Measurements from ENCODE around the gene CMSS1.
"Not testable (repeated sequence)": the region's sequence is repeated elsewhere in the genome, so short reads cannot be mapped to it uniquely, and the experiment has no call there.

CMSS1 gene

GRCh38 chr3:99833617-99834205, 16.0 kb downstream of the CMSS1 start:
- ChIA-PET CTCF (interaction anchor here (0.6 to 2.7 kb wide), 11 partner anchors 10 to 884 kb away, joined by 3 to 16 read pairs (median 5); no protein-coding TSS in a partner anchor), POLR2A (no interaction called here)
- Histone ChIP-seq H3K27me3 (replicated peaks in 2 of 5; ENCODE audit: control insufficient read depth in 4 of 5, insufficient read depth in 5 of 5, low read length in 4 of 5) (no peaks in the 10 kb centered on the region), H3K36me3 (ENCODE audit: control insufficient read depth in 4 of 4, insufficient read depth in 4 of 4, low read length in 3 of 4) (no peaks in the 10 kb centered on the region), H3K27ac (ENCODE audit: insufficient read depth in 1 of 2, low read depth in 1 of 2, low read length in 2 of 2, poor library complexity in 1 of 2, severe bottlenecking in 2 of 2) (no peak overlapping the region), H3K9me3 (ENCODE audit: control extremely low read depth in 1 of 5, control insufficient read depth in 4 of 5, insufficient read depth in 2 of 5, low read depth in 1 of 5, low read length in 4 of 5) (no peaks in the 10 kb centered on the region), H3K4me1 (ENCODE audit: control extremely low read depth in 1 of 4, control insufficient read depth in 4 of 4, insufficient read depth in 4 of 4, low read length in 3 of 4) (no peaks in the 10 kb centered on the region), H3K4me3 (ENCODE audit: control insufficient read depth in 1 of 7, extremely low read depth in 1 of 7, insufficient read depth in 4 of 7, low read depth in 2 of 7, low read length in 6 of 7) (no peak overlapping the region)
- 60% methylated on average over 2 of the region's 4 CpGs for WGBS (ENCODE audit: insufficient coverage)
- DNase-seq: no peak

- Histone ChIP-seq H3K4me3 (ENCODE audit: control insufficient read depth in 1 of 7, extremely low read depth in 1 of 7, insufficient read depth in 4 of 7, low read depth in 2 of 7, low read length in 6 of 7) (no peak overlapping the region), H3K27ac (ENCODE audit: insufficient read depth in 1 of 2, low read depth in 1 of 2, low read length in 2 of 2, poor library complexity in 1 of 2, severe bottlenecking in 2 of 2) (no peak overlapping the region), H3K36me3 (ENCODE audit: control insufficient read depth in 4 of 4, insufficient read depth in 4 of 4, low read length in 3 of 4) (no peaks in the 10 kb centered on the region), H3K4me1 (ENCODE audit: control extremely low read depth in 1 of 4, control insufficient read depth in 4 of 4, insufficient read depth in 4 of 4, low read length in 3 of 4) (no peaks in the 10 kb centered on the region), H3K9me3 (ENCODE audit: control extremely low read depth in 1 of 5, control insufficient read depth in 4 of 5, insufficient read depth in 2 of 5, low read depth in 1 of 5, low read length in 4 of 5) (no peaks in the 10 kb centered on the region), H3K27me3 (replicated peaks in 2 of 5; ENCODE audit: control insufficient read depth in 4 of 5, insufficient read depth in 5 of 5, low read length in 4 of 5) (no peaks in the 10 kb centered on the region)
- ChIA-PET CTCF (interaction anchor here (0.8 to 2.7 kb wide), 10 partner anchors 9 to 448 kb away, joined by 3 to 16 read pairs (median 5); no protein-coding TSS in a partner anchor), POLR2A (interaction anchor here (0.6 kb wide), 1 partner anchor 1834 kb away, joined by 4 read pairs; no protein-coding TSS in a partner anchor)
- WGBS (ENCODE audit: insufficient coverage): 100% methylated on average over 1 of the region's 2 CpGs
- DNase-seq: no peak
Measured at GRCh38 chr3:99834211-99834957, 16.7 kb downstream of the CMSS1 start.

- 100% methylated on average over 1 of the region's 3 CpGs for WGBS (ENCODE audit: insufficient coverage)
Measured at GRCh38 chr3:99836681-99837080, 19.0 kb downstream of the CMSS1 start.

GRCh38 chr3:99837715-99838114, 20.1 kb downstream of the CMSS1 start:
- Histone ChIP-seq H3K36me3 (ENCODE audit: control insufficient read depth in 4 of 4, insufficient read depth in 4 of 4, low read length in 3 of 4) (no peaks in the 10 kb centered on the region), H3K4me3 (ENCODE audit: control insufficient read depth in 1 of 7, extremely low read depth in 1 of 7, insufficient read depth in 4 of 7, low read depth in 2 of 7, low read length in 6 of 7) (no peak overlapping the region), H3K27ac (ENCODE audit: insufficient read depth in 1 of 2, low read depth in 1 of 2, low read length in 2 of 2, poor library complexity in 1 of 2, severe bottlenecking in 2 of 2) (no peak overlapping the region), H3K9me3 (ENCODE audit: control extremely low read depth in 1 of 5, control insufficient read depth in 4 of 5, insufficient read depth in 2 of 5, low read depth in 1 of 5, low read length in 4 of 5) (no peaks in the 10 kb centered on the region), H3K4me1 (ENCODE audit: control extremely low read depth in 1 of 4, control insufficient read depth in 4 of 4, insufficient read depth in 4 of 4, low read length in 3 of 4) (no peaks in the 10 kb centered on the region), H3K27me3 (replicated peaks in 2 of 5; ENCODE audit: control insufficient read depth in 4 of 5, insufficient read depth in 5 of 5, low read length in 4 of 5) (no peaks in the 10 kb centered on the region)
- WGBS (ENCODE audit: insufficient coverage): 100% methylated on average over 1 of the region's 1 CpG
- no peak for DNase-seq
- ChIA-PET POLR2A (interaction anchor here (0.6 kb wide), 1 partner anchor 33 kb away, joined by 6 read pairs; no protein-coding TSS in a partner anchor), CTCF (interaction anchor here (1.2 to 1.8 kb wide), 3 partner anchors 14 to 418 kb away, joined by 4 to 6 read pairs (median 4); no protein-coding TSS in a partner anchor)

More at GRCh38 chr3:99836681-99837080, 19.0 kb downstream of the CMSS1 start:
- Histone ChIP-seq H3K9me3 (ENCODE audit: control extremely low read depth in 1 of 5, control insufficient read depth in 4 of 5, insufficient read depth in 2 of 5, low read depth in 1 of 5, low read length in 4 of 5) (no peaks in the 10 kb centered on the region), H3K4me1 (ENCODE audit: control extremely low read depth in 1 of 4, control insufficient read depth in 4 of 4, insufficient read depth in 4 of 4, low read length in 3 of 4) (no peaks in the 10 kb centered on the region), H3K4me3 (ENCODE audit: control insufficient read depth in 1 of 7, extremely low read depth in 1 of 7, insufficient read depth in 4 of 7, low read depth in 2 of 7, low read length in 6 of 7) (no peak overlapping the region), H3K27ac (ENCODE audit: insufficient read depth in 1 of 2, low read depth in 1 of 2, low read length in 2 of 2, poor library complexity in 1 of 2, severe bottlenecking in 2 of 2) (no peak overlapping the region), H3K36me3 (ENCODE audit: control insufficient read depth in 4 of 4, insufficient read depth in 4 of 4, low read length in 3 of 4) (no peaks in the 10 kb centered on the region), H3K27me3 (replicated peaks in 2 of 5; ENCODE audit: control insufficient read depth in 4 of 5, insufficient read depth in 5 of 5, low read length in 4 of 5) (no peaks in the 10 kb centered on the region)
- DNase-seq: no peak
- ChIA-PET CTCF (interaction anchor here (1.5 kb wide), 1 partner anchor 418 kb away, joined by 4 read pairs; no protein-coding TSS in a partner anchor), POLR2A (no interaction called here)

GRCh38 chr3:99838755-99839154, 21.1 kb downstream of the CMSS1 start:
- Histone ChIP-seq H3K27ac (ENCODE audit: insufficient read depth in 1 of 2, low read depth in 1 of 2, low read length in 2 of 2, poor library complexity in 1 of 2, severe bottlenecking in 2 of 2) (no peak overlapping the region), H3K27me3 (replicated peaks in 2 of 5; ENCODE audit: control insufficient read depth in 4 of 5, insufficient read depth in 5 of 5, low read length in 4 of 5) (no peaks in the 10 kb centered on the region), H3K9me3 (ENCODE audit: control extremely low read depth in 1 of 5, control insufficient read depth in 4 of 5, insufficient read depth in 2 of 5, low read depth in 1 of 5, low read length in 4 of 5) (no peaks in the 10 kb centered on the region), H3K4me1 (ENCODE audit: control extremely low read depth in 1 of 4, control insufficient read depth in 4 of 4, insufficient read depth in 4 of 4, low read length in 3 of 4) (peaks cover 0 to 4% (median 0%) of the 10 kb centered on the region in 4 experiments), H3K36me3 (ENCODE audit: control insufficient read depth in 4 of 4, insufficient read depth in 4 of 4, low read length in 3 of 4) (no peaks in the 10 kb centered on the region), H3K4me3 (ENCODE audit: control insufficient read depth in 1 of 7, extremely low read depth in 1 of 7, insufficient read depth in 4 of 7, low read depth in 2 of 7, low read length in 6 of 7) (no peak overlapping the region)
- no peak for DNase-seq
- POLR2A ChIA-PET: interaction anchor here (0.7 kb wide), 1 partner anchor 531 kb away, joined by 5 read pairs; no protein-coding TSS in a partner anchor
- CTCF ChIA-PET: interaction anchor here (0.9 to 1.8 kb wide), 5 partner anchors 10 to 418 kb away, joined by 3 to 6 read pairs (median 3); no protein-coding TSS in a partner anchor

- H3K27ac ChIP-seq (ENCODE audit: insufficient read depth in 1 of 2, low read depth in 1 of 2, low read length in 2 of 2, poor library complexity in 1 of 2, severe bottlenecking in 2 of 2): no peak overlapping the region
- no peaks in the 10 kb centered on the region for H3K27me3 ChIP-seq (replicated peaks in 2 of 5; ENCODE audit: control insufficient read depth in 4 of 5, insufficient read depth in 5 of 5, low read length in 4 of 5)
- peaks cover 0 to 11% (median 0%) of the 10 kb centered on the region in 4 experiments for H3K4me1 ChIP-seq (ENCODE audit: control extremely low read depth in 1 of 4, control insufficient read depth in 4 of 4, insufficient read depth in 4 of 4, low read length in 3 of 4)
- ChIA-PET CTCF (interaction anchor here (0.7 to 1.7 kb wide), 5 partner anchors 10 to 466 kb away, joined by 3 to 4 read pairs (median 3); no protein-coding TSS in a partner anchor), POLR2A (interaction anchor here (0.7 kb wide), 1 partner anchor 530 kb away, joined by 5 read pairs; no protein-coding TSS in a partner anchor)
- no peak overlapping the region for H3K4me3 ChIP-seq (ENCODE audit: control insufficient read depth in 1 of 7, extremely low read depth in 1 of 7, insufficient read depth in 4 of 7, low read depth in 2 of 7, low read length in 6 of 7)
- WGBS (ENCODE audit: insufficient coverage): no CpG with 5 or more reads among the region's 1 CpG
- H3K9me3 ChIP-seq (ENCODE audit: control extremely low read depth in 1 of 5, control insufficient read depth in 4 of 5, insufficient read depth in 2 of 5, low read depth in 1 of 5, low read length in 4 of 5): no peaks in the 10 kb centered on the region
- H3K36me3 ChIP-seq (ENCODE audit: control insufficient read depth in 4 of 4, insufficient read depth in 4 of 4, low read length in 3 of 4): no peaks in the 10 kb centered on the region
- no peak for DNase-seq
Measured at GRCh38 chr3:99839613-99840012, 22.0 kb downstream of the CMSS1 start.

GRCh38 chr3:99841949-99842348, 24.3 kb downstream of the CMSS1 start:
- DNase-seq; H3K27me3 ChIP-seq (replicated peaks in 2 of 5; ENCODE audit: control insufficient read depth in 4 of 5, insufficient read depth in 5 of 5, low read length in 4 of 5); H3K36me3 ChIP-seq (ENCODE audit: control insufficient read depth in 4 of 4, insufficient read depth in 4 of 4, low read length in 3 of 4); H3K27ac ChIP-seq (ENCODE audit: insufficient read depth in 1 of 2, low read depth in 1 of 2, low read length in 2 of 2, poor library complexity in 1 of 2, severe bottlenecking in 2 of 2); H3K9me3 ChIP-seq (ENCODE audit: control extremely low read depth in 1 of 5, control insufficient read depth in 4 of 5, insufficient read depth in 2 of 5, low read depth in 1 of 5, low read length in 4 of 5); H3K4me3 ChIP-seq (ENCODE audit: control insufficient read depth in 1 of 7, extremely low read depth in 1 of 7, insufficient read depth in 4 of 7, low read depth in 2 of 7, low read length in 6 of 7); POLR2A ChIA-PET: not testable (repeated sequence)
- CTCF ChIA-PET: interaction anchor here (0.6 to 1.9 kb wide), 5 partner anchors 13 to 416 kb away, joined by 3 to 7 read pairs (median 3); no protein-coding TSS in a partner anchor
- 95% methylated on average over 4 of the region's 4 CpGs for WGBS (ENCODE audit: insufficient coverage)
- H3K4me1 ChIP-seq (ENCODE audit: control extremely low read depth in 1 of 4, control insufficient read depth in 4 of 4, insufficient read depth in 4 of 4, low read length in 3 of 4): peaks cover 0 to 17% (median 5%) of the 10 kb centered on the region in 4 experiments
